H1 (cell line): ENCODE measurements around the gene UNC13C. TPM values are rescaled to one million over a fixed set of nuclear protein-coding genes. Genes with fewer than 3 reads are reported as not detected.

Source experiments
- BCL11A ChIP-seq, 2 experiments: IDR thresholded peaks; one replicate each; pipeline ENCODE4 v1.6.1; 2011; ENCODE audit warnings: low read depth in 2 of 2, low read length in 2 of 2, mild to moderate bottlenecking in 2 of 2
- CEBPB ChIP-seq: IDR thresholded peaks from 2 replicates; pipeline ENCODE4 v1.6.1; 2012; ENCODE audit warnings: low read depth, low read length
- TAF7 ChIP-seq: optimal IDR thresholded peaks from 2 replicates; pipeline ENCODE3; 2011; ENCODE audit warnings: low read depth, mild to moderate bottlenecking, inconsistent platforms, low read length, moderate library complexity, borderline replicate concordance
- TBP ChIP-seq: IDR thresholded peaks from 2 replicates; pipeline ENCODE4 v1.6.1; 2011; ENCODE audit warnings: low read depth, low read length, improper control_type of control experiment
- polyA plus RNA-seq, 7 experiments: library from polyadenylated mRNA; depleted of rRNA in 3 of 7; stranded (reverse) in 5 of 7; unstranded in 2 of 7; fragments of >200 nt in 5 of 7; fragments of 200-250 nt in 2 of 7; gene quantifications; 1 replicate in 5 of 7; 2 replicates in 1 of 7; 4 replicates in 1 of 7; pipeline versions ENCODE4 v1.2.1 to v1.2.3, GENCODE V29; 2011 to 2013; ENCODE audit warnings: missing spikeins in 2 of 7, mixed read lengths in 2 of 7
- total RNA-seq: library from RNA; stranded (reverse); fragmentation: NEBNext Ultra II Directional; extraction: Animal tissue kit (Norgen Biotek cat#: 25700); gene quantifications from 2 replicates; pipeline ENCODE4 v1.2.1, GENCODE V29; 2021

The UNC13C gene
- total and polyA plus RNA-seq, 2 of the 8 experiments (the other 6 are each of a cell fraction or from before 2014, with no cell fraction given): 0.02 to 0.13 TPM

DNA sequence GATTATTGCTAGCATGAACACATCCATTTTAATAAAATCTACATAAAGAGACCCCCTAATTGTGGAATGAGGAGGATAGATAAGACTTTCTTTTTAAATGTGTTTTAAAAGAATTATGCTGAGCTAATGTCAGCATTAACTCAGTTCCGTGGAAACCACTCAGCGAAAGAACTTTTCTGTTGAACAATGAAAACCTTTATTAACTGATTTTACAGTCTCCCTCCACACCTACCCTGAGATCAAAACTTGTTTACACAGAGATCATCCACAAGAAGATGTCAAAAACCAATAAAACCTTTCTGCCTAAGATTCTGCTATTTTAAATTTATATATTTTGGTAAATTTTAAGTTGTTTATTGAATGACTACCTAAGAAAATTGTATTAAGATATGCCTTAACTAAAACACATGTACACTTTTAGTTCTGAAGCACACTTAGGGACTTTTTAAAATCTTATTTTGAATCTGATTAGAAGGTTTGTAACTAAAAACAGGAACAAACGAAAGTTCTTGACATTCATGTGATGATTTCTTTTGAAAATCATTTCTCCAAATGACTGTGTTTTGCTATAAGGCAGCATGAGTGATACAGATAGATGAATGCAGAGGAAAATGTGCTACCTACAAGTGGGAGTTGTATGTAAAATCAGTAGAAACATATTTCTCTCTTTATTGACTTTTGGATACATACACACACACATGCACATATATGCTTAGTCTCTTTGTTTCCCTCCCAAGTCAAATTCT is 369.0 kb downstream of the UNC13C start (continued):
- TF ChIP-seq CEBPB (no peak), TAF7 (no peak), BCL11A (IDR thresholded peaks at IDR 0.05; ENCODE audit: low read depth in 2 of 2, low read length in 2 of 2) (no peak), TBP (no peak)
